ENCODE data around the gene PAX5.

The PAX5 gene

DNA sequence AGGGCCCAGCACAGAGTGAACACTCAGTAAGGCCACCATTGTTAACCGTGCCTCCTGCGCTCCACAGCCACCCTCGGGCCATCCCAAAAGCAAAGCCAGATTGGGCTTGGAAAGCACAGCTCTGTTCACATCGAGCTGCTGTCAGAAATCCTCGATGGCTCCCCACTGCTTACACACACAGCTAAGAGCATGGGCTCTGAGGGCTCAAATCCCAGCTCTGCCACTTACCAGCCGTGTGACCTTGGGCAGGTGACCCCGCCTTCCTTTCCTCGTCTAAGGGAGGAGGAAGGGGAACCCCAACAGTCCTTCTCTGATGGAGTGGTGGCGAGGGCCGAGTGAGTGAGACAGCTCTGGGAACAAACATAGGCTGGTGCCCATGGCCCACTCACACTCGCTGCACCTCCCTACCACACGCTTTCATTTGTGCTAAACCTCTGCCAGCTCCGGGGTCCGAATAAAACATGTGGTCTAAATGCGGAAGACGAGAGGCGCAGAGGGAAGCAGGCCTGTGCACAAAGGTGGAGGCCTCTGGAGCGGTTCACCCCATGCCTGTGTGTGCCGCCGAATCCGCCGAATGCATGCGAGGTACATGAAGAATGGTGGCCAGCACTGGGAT is 139.3 kb downstream of the PAX5 start:
- Histone ChIP-seq H4K20me1 (ENCODE audit: insufficient read depth, low read length) (no peaks in the 10 kb centered on the region), H3K9me3 (ENCODE audit: insufficient read depth, low read length, severe bottlenecking) (no peaks in the 10 kb centered on the region), H3K4me1 (ENCODE audit: insufficient read depth, low read length) (no peaks in the 10 kb centered on the region), H3K9ac (ENCODE audit: low read depth, low read length) (no peak overlapping the region), H3K36me3 (ENCODE audit: insufficient read depth, low read length) (no peaks in the 10 kb centered on the region), H3K4me3 (ENCODE audit: low read depth in 1 of 2, low read length in 2 of 2) (no peak overlapping the region), H3K79me2 (ENCODE audit: insufficient read depth, low read length) (no peaks in the 10 kb centered on the region), H3K4me2 (ENCODE audit: insufficient read depth, low read length) (no peak overlapping the region), H3K27ac (ENCODE audit: low read length) (no peak overlapping the region), H2AFZ (ENCODE audit: low read depth, low read length) (no peak overlapping the region), H3K27me3 (ENCODE audit: insufficient read depth, low read length, poor library complexity) (peaks cover 12% of the 10 kb centered on the region)
- no peak for ATAC-seq (ENCODE audit: insufficient read depth, low read depth)
- no peak for DNase-seq
- no peak for TF ChIP-seq EZH2 (IDR thresholded peaks at IDR 0.05; ENCODE audit: borderline replicate concordance, low read depth, low read length, severe bottlenecking)
- TF ChIP-seq, protein P1, sequence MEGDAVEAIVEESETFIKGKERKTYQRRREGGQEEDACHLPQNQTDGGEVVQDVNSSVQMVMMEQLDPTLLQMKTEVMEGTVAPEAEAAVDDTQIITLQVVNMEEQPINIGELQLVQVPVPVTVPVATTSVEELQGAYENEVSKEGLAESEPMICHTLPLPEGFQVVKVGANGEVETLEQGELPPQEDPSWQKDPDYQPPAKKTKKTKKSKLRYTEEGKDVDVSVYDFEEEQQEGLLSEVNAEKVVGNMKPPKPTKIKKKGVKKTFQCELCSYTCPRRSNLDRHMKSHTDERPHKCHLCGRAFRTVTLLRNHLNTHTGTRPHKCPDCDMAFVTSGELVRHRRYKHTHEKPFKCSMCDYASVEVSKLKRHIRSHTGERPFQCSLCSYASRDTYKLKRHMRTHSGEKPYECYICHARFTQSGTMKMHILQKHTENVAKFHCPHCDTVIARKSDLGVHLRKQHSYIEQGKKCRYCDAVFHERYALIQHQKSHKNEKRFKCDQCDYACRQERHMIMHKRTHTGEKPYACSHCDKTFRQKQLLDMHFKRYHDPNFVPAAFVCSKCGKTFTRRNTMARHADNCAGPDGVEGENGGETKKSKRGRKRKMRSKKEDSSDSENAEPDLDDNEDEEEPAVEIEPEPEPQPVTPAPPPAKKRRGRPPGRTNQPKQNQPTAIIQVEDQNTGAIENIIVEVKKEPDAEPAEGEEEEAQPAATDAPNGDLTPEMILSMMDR (IDR thresholded peaks at IDR 0.05; ENCODE audit: borderline replicate concordance, extremely low read depth, low read length, poor library complexity, severe bottlenecking), result no peak

DNA sequence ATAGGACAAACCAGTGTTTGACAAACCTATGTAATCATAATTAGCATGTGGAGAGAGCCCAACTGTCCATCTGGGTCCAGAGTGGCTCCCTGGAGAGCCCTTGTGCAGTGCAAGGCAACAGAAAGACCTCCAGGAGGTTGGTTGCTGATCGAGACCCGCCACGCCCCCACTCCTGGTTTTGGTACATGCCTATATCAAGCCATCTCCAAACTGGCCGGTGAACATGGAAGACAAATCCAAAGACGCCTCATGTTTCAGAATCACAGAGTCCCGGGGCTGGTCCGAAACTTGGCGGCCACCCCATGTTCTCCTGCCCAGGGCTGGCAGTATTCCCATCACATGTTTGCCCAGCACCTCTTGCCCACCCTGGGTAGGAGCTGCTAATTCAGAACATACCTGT is 140.2 kb downstream of the PAX5 start:
- no peak for TF ChIP-seq EZH2 (IDR thresholded peaks at IDR 0.05; ENCODE audit: borderline replicate concordance, low read depth, low read length, severe bottlenecking)

GRCh38 chr9:36893184-36893583 is 140.9 kb downstream of the PAX5 start:
- ATAC-seq (ENCODE audit: insufficient read depth, low read depth), result no peak

More for the DNA sequence above, 140.2 kb downstream of the PAX5 start:
- Histone ChIP-seq H3K4me2 (ENCODE audit: insufficient read depth, low read length) (no peak overlapping the region), H3K27ac (ENCODE audit: low read length) (no peak overlapping the region), H3K36me3 (ENCODE audit: insufficient read depth, low read length) (no peaks in the 10 kb centered on the region), H3K9ac (ENCODE audit: low read depth, low read length) (no peak overlapping the region), H3K4me3 (ENCODE audit: low read depth in 1 of 2, low read length in 2 of 2) (no peak overlapping the region), H3K27me3 (ENCODE audit: insufficient read depth, low read length, poor library complexity) (peaks cover 12% of the 10 kb centered on the region), H3K9me3 (ENCODE audit: insufficient read depth, low read length, severe bottlenecking) (no peaks in the 10 kb centered on the region), H3K79me2 (ENCODE audit: insufficient read depth, low read length) (no peaks in the 10 kb centered on the region), H4K20me1 (ENCODE audit: insufficient read depth, low read length) (no peaks in the 10 kb centered on the region), H2AFZ (ENCODE audit: low read depth, low read length) (no peak overlapping the region), H3K4me1 (ENCODE audit: insufficient read depth, low read length) (no peaks in the 10 kb centered on the region)
- DNase-seq, result no peak
- ATAC-seq (ENCODE audit: insufficient read depth, low read depth), result no peak

DNA sequence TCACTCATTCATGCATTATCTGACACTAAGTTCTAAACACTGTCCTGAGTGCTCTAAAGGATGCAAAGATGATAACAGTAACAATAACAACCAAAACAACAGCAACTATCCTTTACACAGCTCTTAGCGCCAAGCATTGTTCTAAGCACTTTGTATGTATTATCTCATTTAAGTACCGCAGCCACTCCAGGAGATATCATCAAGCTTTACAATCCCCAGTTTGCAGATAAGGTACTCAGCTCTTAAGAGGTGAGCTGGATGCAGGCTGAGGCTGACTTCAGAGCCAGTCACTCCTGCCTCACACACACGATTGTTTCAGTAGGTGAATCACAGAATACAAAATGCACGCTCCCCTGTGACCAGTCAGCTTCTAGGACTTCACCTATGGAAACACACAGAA is 141.8 kb downstream of the PAX5 start:
- no peaks in the 10 kb centered on the region for H3K4me1 ChIP-seq (ENCODE audit: insufficient read depth, low read length)
- no peak overlapping the region for H3K9ac ChIP-seq (ENCODE audit: low read depth, low read length)
- H4K20me1 ChIP-seq (ENCODE audit: insufficient read depth, low read length), result no peaks in the 10 kb centered on the region; the same call in 1 of the 2 replicates
- no peak overlapping the region for H3K4me2 ChIP-seq (ENCODE audit: insufficient read depth, low read length)
- no peaks in the 10 kb centered on the region for H3K79me2 ChIP-seq (ENCODE audit: insufficient read depth, low read length)
- no peak overlapping the region for H2AFZ ChIP-seq (ENCODE audit: low read depth, low read length)
- H3K27me3 ChIP-seq (ENCODE audit: insufficient read depth, low read length, poor library complexity), result peaks cover 16% of the 10 kb centered on the region
- DNase-seq, result no peak
- no peak for ATAC-seq (ENCODE audit: insufficient read depth, low read depth)
- H3K36me3 ChIP-seq (ENCODE audit: insufficient read depth, low read length), result no peaks in the 10 kb centered on the region
- no peak overlapping the region for H3K4me3 ChIP-seq (ENCODE audit: low read depth in 1 of 2, low read length in 2 of 2)
- no peaks in the 10 kb centered on the region for H3K9me3 ChIP-seq (ENCODE audit: insufficient read depth, low read length, severe bottlenecking)
- TF ChIP-seq, protein P1 (IDR thresholded peaks at IDR 0.05; ENCODE audit: borderline replicate concordance, extremely low read depth, low read length, poor library complexity, severe bottlenecking), result no peak
- no peak for TF ChIP-seq EZH2 (IDR thresholded peaks at IDR 0.05; ENCODE audit: borderline replicate concordance, low read depth, low read length, severe bottlenecking)
- no peak overlapping the region for H3K27ac ChIP-seq (ENCODE audit: low read length)

More at GRCh38 chr9:36893184-36893583, 140.9 kb downstream of the PAX5 start:
- peaks cover 16% of the 10 kb centered on the region for H3K27me3 ChIP-seq (ENCODE audit: insufficient read depth, low read length, poor library complexity)
- no peak overlapping the region for H3K4me2 ChIP-seq (ENCODE audit: insufficient read depth, low read length)
- H3K27ac ChIP-seq (ENCODE audit: low read length), result no peak overlapping the region
- DNase-seq, result no peak
- H2AFZ ChIP-seq (ENCODE audit: low read depth, low read length), result no peak overlapping the region
- no peak overlapping the region for H3K4me3 ChIP-seq (ENCODE audit: low read depth in 1 of 2, low read length in 2 of 2)
- H3K9ac ChIP-seq (ENCODE audit: low read depth, low read length), result no peak overlapping the region
- no peak for TF ChIP-seq EZH2 (IDR thresholded peaks at IDR 0.05; ENCODE audit: borderline replicate concordance, low read depth, low read length, severe bottlenecking)
- TF ChIP-seq, protein P1 (IDR thresholded peaks at IDR 0.05; ENCODE audit: borderline replicate concordance, extremely low read depth, low read length, poor library complexity, severe bottlenecking), result no peak
- no peaks in the 10 kb centered on the region for H3K79me2 ChIP-seq (ENCODE audit: insufficient read depth, low read length)
- no peaks in the 10 kb centered on the region for H3K4me1 ChIP-seq (ENCODE audit: insufficient read depth, low read length)
- no peaks in the 10 kb centered on the region for H3K36me3 ChIP-seq (ENCODE audit: insufficient read depth, low read length)
- H3K9me3 ChIP-seq (ENCODE audit: insufficient read depth, low read length, severe bottlenecking), result no peaks in the 10 kb centered on the region
- H4K20me1 ChIP-seq (ENCODE audit: insufficient read depth, low read length), result no peaks in the 10 kb centered on the region; the same call in 1 of the 2 replicates
